SK-N-SH treated with all-trans-retinoic acid at 6 μM for 48 hours (cell line): ENCODE measurements around the gene NFASC.

Experiments used
- ATAC-seq: fragments of 200-7000 bp; cut with Tn5 transposase; 3 replicates; pipeline ENCODE4 v1.9.1; 2020; ENCODE audit warnings: mild to moderate bottlenecking, moderate library complexity
- ARNTL ChIP-seq: fragments of 450-650 bp; formaldehyde crosslinking; IDR thresholded peaks from 2 replicates; pipeline ENCODE4 v1.5.0; 2020; ENCODE audit warnings: low read depth, mild to moderate bottlenecking, moderate library complexity, borderline replicate concordance
- CSDC2 ChIP-seq: fragments of 250-450 bp; sonication (Bioruptor Pico); IDR thresholded peaks from 2 replicates; pipeline ENCODE4 v1.5.0; 2020; ENCODE audit warnings: mild to moderate bottlenecking, moderate library complexity
- CSRNP3 ChIP-seq: fragments of 250-450 bp; sonication (Bioruptor Pico); IDR thresholded peaks from 2 replicates; pipeline ENCODE4 v1.5.1; 2021; ENCODE audit warnings: mild to moderate bottlenecking, moderate library complexity
- ESRRG ChIP-seq: fragments of 250-450 bp; sonication (Bioruptor Pico); IDR thresholded peaks from 2 replicates; pipeline ENCODE4 v1.6.1; 2021; ENCODE audit warnings: mild to moderate bottlenecking
- GLIS3 ChIP-seq: fragments of 250-450 bp; sonication (Bioruptor Pico); IDR thresholded peaks from 2 replicates; pipeline ENCODE4 v1.5.0; 2020; ENCODE audit warnings: mild to moderate bottlenecking, moderate library complexity
- ISL1 ChIP-seq: fragments of 250-450 bp; sonication (Bioruptor Pico); IDR thresholded peaks from 2 replicates; pipeline ENCODE4 v2.1.2; 2022; ENCODE audit warnings: mild to moderate bottlenecking, moderate library complexity
- PPARA ChIP-seq: fragments of 250-450 bp; sonication (Bioruptor Pico); IDR thresholded peaks from 2 replicates; pipeline ENCODE4 v1.5.0; 2020; ENCODE audit warnings: mild to moderate bottlenecking, borderline replicate concordance
- RARB ChIP-seq: fragments of 250-450 bp; sonication (Bioruptor Pico); IDR thresholded peaks from 2 replicates; pipeline ENCODE4 v1.8.0; 2021; ENCODE audit warnings: mild to moderate bottlenecking, moderate library complexity
- SNAI2 ChIP-seq: fragments of 250-450 bp; sonication (Bioruptor Pico); IDR thresholded peaks from 2 replicates; pipeline ENCODE4 v1.5.0; 2020; ENCODE audit warnings: mild to moderate bottlenecking, moderate library complexity
- TOX ChIP-seq: fragments of 250-450 bp; sonication (Bioruptor Pico); IDR thresholded peaks from 2 replicates; pipeline ENCODE4 v1.8.0; 2021; ENCODE audit warnings: mild to moderate bottlenecking, moderate library complexity, borderline replicate concordance
- ZC3H10 ChIP-seq: fragments of 250-450 bp; sonication (Bioruptor Pico); IDR thresholded peaks from 2 replicates; pipeline ENCODE4 v1.5.1; 2021; ENCODE audit warnings: mild to moderate bottlenecking, moderate library complexity
- ZFP30 ChIP-seq: fragments of 450-650 bp; formaldehyde crosslinking; IDR thresholded peaks from 2 replicates; pipeline ENCODE4 v1.5.0; 2022; ENCODE audit warnings: mild to moderate bottlenecking, moderate library complexity
- ZNF565 ChIP-seq: fragments of 450-650 bp; formaldehyde crosslinking; conservative IDR thresholded peaks from 2 replicates; pipeline ENCODE4 v1.5.0; 2020; ENCODE audit warnings: low read depth, mild to moderate bottlenecking, moderate library complexity
- ZNF70 ChIP-seq: fragments of 450-650 bp; formaldehyde crosslinking; IDR thresholded peaks from 2 replicates; pipeline ENCODE4 v1.5.0; 2020; ENCODE audit warnings: mild to moderate bottlenecking, moderate library complexity
- ZNF8 ChIP-seq: fragments of 450-650 bp; formaldehyde crosslinking; IDR thresholded peaks from 2 replicates; pipeline ENCODE4 v1.5.0; 2020; ENCODE audit warnings: mild to moderate bottlenecking, moderate library complexity
- TF ChIP-seq, protein P1 (sequence below): fragments of 250-450 bp; sonication (Bioruptor Pico); IDR thresholded peaks from 2 replicates; pipeline ENCODE4 v1.5.0; 2020; ENCODE audit warnings: mild to moderate bottlenecking, moderate library complexity
- TF ChIP-seq, protein P2 (sequence below): fragments of 250-450 bp; sonication (Bioruptor Pico); IDR thresholded peaks from 2 replicates; pipeline ENCODE4 v1.5.1; 2020; ENCODE audit warnings: low read depth, mild to moderate bottlenecking, moderate library complexity
- TF ChIP-seq, protein P3 (sequence below): fragments of 250-450 bp; sonication (Bioruptor Pico); IDR thresholded peaks from 2 replicates; pipeline ENCODE4 v1.8.0; 2020; ENCODE audit warnings: mild to moderate bottlenecking, moderate library complexity, borderline replicate concordance

Gene NFASC

GRCh38 chr1:204829133-204829825 is 41.4 kb upstream of the NFASC start:
- no peak; the same call in 2 of the 3 replicates for ATAC-seq
- TF ChIP-seq, protein P1, sequence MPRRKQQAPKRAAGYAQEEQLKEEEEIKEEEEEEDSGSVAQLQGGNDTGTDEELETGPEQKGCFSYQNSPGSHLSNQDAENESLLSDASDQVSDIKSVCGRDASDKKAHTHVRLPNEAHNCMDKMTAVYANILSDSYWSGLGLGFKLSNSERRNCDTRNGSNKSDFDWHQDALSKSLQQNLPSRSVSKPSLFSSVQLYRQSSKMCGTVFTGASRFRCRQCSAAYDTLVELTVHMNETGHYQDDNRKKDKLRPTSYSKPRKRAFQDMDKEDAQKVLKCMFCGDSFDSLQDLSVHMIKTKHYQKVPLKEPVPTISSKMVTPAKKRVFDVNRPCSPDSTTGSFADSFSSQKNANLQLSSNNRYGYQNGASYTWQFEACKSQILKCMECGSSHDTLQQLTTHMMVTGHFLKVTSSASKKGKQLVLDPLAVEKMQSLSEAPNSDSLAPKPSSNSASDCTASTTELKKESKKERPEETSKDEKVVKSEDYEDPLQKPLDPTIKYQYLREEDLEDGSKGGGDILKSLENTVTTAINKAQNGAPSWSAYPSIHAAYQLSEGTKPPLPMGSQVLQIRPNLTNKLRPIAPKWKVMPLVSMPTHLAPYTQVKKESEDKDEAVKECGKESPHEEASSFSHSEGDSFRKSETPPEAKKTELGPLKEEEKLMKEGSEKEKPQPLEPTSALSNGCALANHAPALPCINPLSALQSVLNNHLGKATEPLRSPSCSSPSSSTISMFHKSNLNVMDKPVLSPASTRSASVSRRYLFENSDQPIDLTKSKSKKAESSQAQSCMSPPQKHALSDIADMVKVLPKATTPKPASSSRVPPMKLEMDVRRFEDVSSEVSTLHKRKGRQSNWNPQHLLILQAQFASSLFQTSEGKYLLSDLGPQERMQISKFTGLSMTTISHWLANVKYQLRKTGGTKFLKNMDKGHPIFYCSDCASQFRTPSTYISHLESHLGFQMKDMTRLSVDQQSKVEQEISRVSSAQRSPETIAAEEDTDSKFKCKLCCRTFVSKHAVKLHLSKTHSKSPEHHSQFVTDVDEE (CRISPR knock-in tag), result no peak
- TF ChIP-seq, protein P2, sequence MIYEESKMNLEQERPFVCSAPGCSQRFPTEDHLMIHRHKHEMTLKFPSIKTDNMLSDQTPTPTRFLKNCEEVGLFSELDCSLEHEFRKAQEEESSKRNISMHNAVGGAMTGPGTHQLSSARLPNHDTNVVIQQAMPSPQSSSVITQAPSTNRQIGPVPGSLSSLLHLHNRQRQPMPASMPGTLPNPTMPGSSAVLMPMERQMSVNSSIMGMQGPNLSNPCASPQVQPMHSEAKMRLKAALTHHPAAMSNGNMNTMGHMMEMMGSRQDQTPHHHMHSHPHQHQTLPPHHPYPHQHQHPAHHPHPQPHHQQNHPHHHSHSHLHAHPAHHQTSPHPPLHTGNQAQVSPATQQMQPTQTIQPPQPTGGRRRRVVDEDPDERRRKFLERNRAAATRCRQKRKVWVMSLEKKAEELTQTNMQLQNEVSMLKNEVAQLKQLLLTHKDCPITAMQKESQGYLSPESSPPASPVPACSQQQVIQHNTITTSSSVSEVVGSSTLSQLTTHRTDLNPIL (CRISPR knock-in tag), result no peak
- TF ChIP-seq ZNF8 (no peak), CSDC2 (CRISPR knock-in tag) (no peak), CSRNP3 (no peak), ARNTL (CRISPR knock-in tag) (no peak), PPARA (CRISPR knock-in tag) (no peak), ZC3H10 (CRISPR knock-in tag) (no peak), ZNF70 (no peak)
- TF ChIP-seq, all 23 proteins: peak for 0

GRCh38 chr1:204830747-204831146 is 39.9 kb upstream of the NFASC start:
- ATAC-seq, result no peak
- TF ChIP-seq, protein P1 (CRISPR knock-in tag), result no peak
- no peak for TF ChIP-seq TOX (CRISPR knock-in tag)
- TF ChIP-seq ZNF8, result no peak
- no peak for TF ChIP-seq RARB (CRISPR knock-in tag)
- TF ChIP-seq ZNF565 (CRISPR knock-in tag), result no peak
- TF ChIP-seq ESRRG, result no peak
- TF ChIP-seq GLIS3 (CRISPR knock-in tag), result no peak
- no peak for TF ChIP-seq ZC3H10 (CRISPR knock-in tag)
- TF ChIP-seq CSDC2 (CRISPR knock-in tag), result no peak
- TF ChIP-seq, protein P3, sequence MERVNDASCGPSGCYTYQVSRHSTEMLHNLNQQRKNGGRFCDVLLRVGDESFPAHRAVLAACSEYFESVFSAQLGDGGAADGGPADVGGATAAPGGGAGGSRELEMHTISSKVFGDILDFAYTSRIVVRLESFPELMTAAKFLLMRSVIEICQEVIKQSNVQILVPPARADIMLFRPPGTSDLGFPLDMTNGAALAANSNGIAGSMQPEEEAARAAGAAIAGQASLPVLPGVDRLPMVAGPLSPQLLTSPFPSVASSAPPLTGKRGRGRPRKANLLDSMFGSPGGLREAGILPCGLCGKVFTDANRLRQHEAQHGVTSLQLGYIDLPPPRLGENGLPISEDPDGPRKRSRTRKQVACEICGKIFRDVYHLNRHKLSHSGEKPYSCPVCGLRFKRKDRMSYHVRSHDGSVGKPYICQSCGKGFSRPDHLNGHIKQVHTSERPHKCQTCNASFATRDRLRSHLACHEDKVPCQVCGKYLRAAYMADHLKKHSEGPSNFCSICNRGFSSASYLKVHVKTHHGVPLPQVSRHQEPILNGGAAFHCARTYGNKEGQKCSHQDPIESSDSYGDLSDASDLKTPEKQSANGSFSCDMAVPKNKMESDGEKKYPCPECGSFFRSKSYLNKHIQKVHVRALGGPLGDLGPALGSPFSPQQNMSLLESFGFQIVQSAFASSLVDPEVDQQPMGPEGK (CRISPR knock-in tag), result no peak
- TF ChIP-seq ZFP30 (CRISPR knock-in tag), result no peak
- no peak for TF ChIP-seq ARNTL (CRISPR knock-in tag)
- no peak for TF ChIP-seq CSRNP3
- TF ChIP-seq SNAI2, result no peak
- TF ChIP-seq ISL1 (CRISPR knock-in tag), result no peak
